HCEC 1CT (cell line): ENCODE data around the gene EFTUD2.
A peak's percentile ranks its signal among the peaks of the same experiment; 100 is the strongest.

Source experiments
- DNase-seq: peaks from one replicate; pipeline ENCODE4 v3.0.0-alpha.2; 2017

Gene EFTUD2

GRCh38 chr17:44887016-44887415 lies 12.2 kb downstream of the EFTUD2 start:
- no peak for DNase-seq

- no peak for DNase-seq
Observed at GRCh38 chr17:44884941-44885340, 14.3 kb downstream of the EFTUD2 start.

GRCh38 chr17:44881145-44881544 lies 18.1 kb downstream of the EFTUD2 start:
- DNase-seq = no peak

- no peak for DNase-seq
Observed at GRCh38 chr17:44880062-44880461, 19.2 kb downstream of the EFTUD2 start.

GRCh38 chr17:44879376-44879775 lies 19.9 kb downstream of the EFTUD2 start:
- DNase-seq = no peak

GRCh38 chr17:44878627-44879221 lies 20.5 kb downstream of the EFTUD2 start:
- peak; percentile 20 for DNase-seq

GRCh38 chr17:44877121-44877520 lies 22.1 kb downstream of the EFTUD2 start:
- no peak for DNase-seq

- no peak for DNase-seq
Observed at GRCh38 chr17:44875761-44876160, 23.5 kb downstream of the EFTUD2 start.

- DNase-seq = no peak
Observed at GRCh38 chr17:44872131-44872768, 27.0 kb downstream of the EFTUD2 start.

GRCh38 chr17:44871556-44871955 lies 27.7 kb downstream of the EFTUD2 start:
- no peak for DNase-seq

GRCh38 chr17:44867841-44868240 lies 31.4 kb downstream of the EFTUD2 start:
- DNase-seq = no peak

GRCh38 chr17:44865931-44866330 lies 33.3 kb downstream of the EFTUD2 start:
- DNase-seq = no peak

GRCh38 chr17:44865231-44865660 lies 34.0 kb downstream of the EFTUD2 start:
- DNase-seq = peak; percentile 63

- DNase-seq = no peak
Observed at GRCh38 chr17:44864831-44865230, 34.4 kb downstream of the EFTUD2 start.

- no peak for DNase-seq
Observed at GRCh38 chr17:44863061-44863918, 36.0 kb downstream of the EFTUD2 start.

- no peak for DNase-seq
Observed at GRCh38 chr17:44862278-44862914, 36.8 kb downstream of the EFTUD2 start.

GRCh38 chr17:44859701-44860100 lies 39.5 kb downstream of the EFTUD2 start:
- no peak for DNase-seq

GRCh38 chr17:44854192-44854591 lies 45.1 kb downstream of the EFTUD2 start:
- no peak for DNase-seq

- DNase-seq = no peak
Observed at GRCh38 chr17:44850612-44851011, 48.6 kb downstream of the EFTUD2 start.

- DNase-seq = no peak
Observed at GRCh38 chr17:44850025-44850424, 49.2 kb downstream of the EFTUD2 start.

- DNase-seq = no peak
Observed at GRCh38 chr17:44848961-44849489, 50.2 kb downstream of the EFTUD2 start.

GRCh38 chr17:44848257-44848795 lies 50.9 kb downstream of the EFTUD2 start:
- no peak for DNase-seq

GRCh38 chr17:44847586-44847985 lies 51.7 kb downstream of the EFTUD2 start, which contains the start of gene HIGD1B:
Gene HIGD1B, plus strand, starts transcription at chr17:44847883. Its CDS starts 270 bp downstream, at chr17:44848153.
- no peak for DNase-seq
